ENCODE measurements around the gene EHBP1L1. TPM values are rescaled to one million over a fixed set of nuclear protein-coding genes. Genes with fewer than 3 reads are reported as not detected.

EHBP1L1 gene
- polyA plus RNA-seq, 1 donor from 2014 or later, result 18.3 TPM

DNA sequence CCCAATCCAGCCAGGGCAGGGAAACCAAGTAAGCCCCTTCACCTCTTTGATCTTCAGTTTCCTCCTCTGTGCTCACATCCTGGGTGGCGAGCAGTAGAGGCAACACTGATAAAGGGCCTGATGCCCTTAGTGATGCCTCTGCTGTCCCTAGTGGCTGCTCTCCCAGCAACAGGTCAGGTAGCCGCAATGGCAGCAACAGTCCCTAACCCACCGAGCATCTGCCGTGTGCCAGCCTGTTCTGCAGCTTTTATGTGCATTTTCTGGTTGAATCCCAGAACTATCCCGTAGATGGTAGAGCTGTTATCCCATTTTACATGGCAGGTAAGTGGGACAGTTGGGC, 45.7 kb upstream of the EHBP1L1 start:
- Histone ChIP-seq H3K79me2 (replicated peaks; ENCODE audit: insufficient read depth, low read length) (peaks cover 8% of the 10 kb centered on the region), H3K4me3 (ENCODE audit: low read length) (no peak overlapping the region), H3K27ac (ENCODE audit: low read length) (no peak overlapping the region), H3K27me3 (ENCODE audit: insufficient read depth, low read depth, low read length) (no peaks in the 10 kb centered on the region), H4K20me1 (ENCODE audit: insufficient read depth) (no peaks in the 10 kb centered on the region), H3K4me2 (ENCODE audit: low read length) (no peak overlapping the region), H2AFZ (ENCODE audit: low read depth, low read length) (no peak overlapping the region), H3F3A (ENCODE audit: insufficient read depth, low read length, poor library complexity, severe bottlenecking) (no peaks in the 10 kb centered on the region), H3K9me2 (ENCODE audit: insufficient read depth, low read length) (no peaks in the 10 kb centered on the region), H3K36me3 (ENCODE audit: insufficient read depth, low read length) (peaks cover 7% of the 10 kb centered on the region), H3K9me3 (ENCODE audit: low read length) (no peaks in the 10 kb centered on the region), H3K9ac (ENCODE audit: low read length) (no peak overlapping the region)
- TF ChIP-seq, protein P1, sequence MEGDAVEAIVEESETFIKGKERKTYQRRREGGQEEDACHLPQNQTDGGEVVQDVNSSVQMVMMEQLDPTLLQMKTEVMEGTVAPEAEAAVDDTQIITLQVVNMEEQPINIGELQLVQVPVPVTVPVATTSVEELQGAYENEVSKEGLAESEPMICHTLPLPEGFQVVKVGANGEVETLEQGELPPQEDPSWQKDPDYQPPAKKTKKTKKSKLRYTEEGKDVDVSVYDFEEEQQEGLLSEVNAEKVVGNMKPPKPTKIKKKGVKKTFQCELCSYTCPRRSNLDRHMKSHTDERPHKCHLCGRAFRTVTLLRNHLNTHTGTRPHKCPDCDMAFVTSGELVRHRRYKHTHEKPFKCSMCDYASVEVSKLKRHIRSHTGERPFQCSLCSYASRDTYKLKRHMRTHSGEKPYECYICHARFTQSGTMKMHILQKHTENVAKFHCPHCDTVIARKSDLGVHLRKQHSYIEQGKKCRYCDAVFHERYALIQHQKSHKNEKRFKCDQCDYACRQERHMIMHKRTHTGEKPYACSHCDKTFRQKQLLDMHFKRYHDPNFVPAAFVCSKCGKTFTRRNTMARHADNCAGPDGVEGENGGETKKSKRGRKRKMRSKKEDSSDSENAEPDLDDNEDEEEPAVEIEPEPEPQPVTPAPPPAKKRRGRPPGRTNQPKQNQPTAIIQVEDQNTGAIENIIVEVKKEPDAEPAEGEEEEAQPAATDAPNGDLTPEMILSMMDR (IDR thresholded peaks at IDR 0.05; ENCODE audit: poor library complexity, severe bottlenecking), result no peak
- TF ChIP-seq MXI1 (conservative IDR thresholded peaks at IDR 0.05; ENCODE audit: poor library complexity, severe bottlenecking) (no peak), TAF1 (IDR thresholded peaks at IDR 0.05; ENCODE audit: low read depth) (no peak), POLR2AphosphoS5 (IDR thresholded peaks at IDR 0.05) (no peak), EP300 (conservative IDR thresholded peaks at IDR 0.05; ENCODE audit: poor library complexity, severe bottlenecking) (no peak), RAD21 (conservative IDR thresholded peaks at IDR 0.05) (no peak), EZH2 (IDR thresholded peaks at IDR 0.05; ENCODE audit: borderline replicate concordance, insufficient read depth, low read length, poor library complexity, severe bottlenecking) (no peak), SMC3 (conservative IDR thresholded peaks at IDR 0.05; ENCODE audit: poor library complexity) (no peak)
- TF ChIP-seq, protein P2, sequence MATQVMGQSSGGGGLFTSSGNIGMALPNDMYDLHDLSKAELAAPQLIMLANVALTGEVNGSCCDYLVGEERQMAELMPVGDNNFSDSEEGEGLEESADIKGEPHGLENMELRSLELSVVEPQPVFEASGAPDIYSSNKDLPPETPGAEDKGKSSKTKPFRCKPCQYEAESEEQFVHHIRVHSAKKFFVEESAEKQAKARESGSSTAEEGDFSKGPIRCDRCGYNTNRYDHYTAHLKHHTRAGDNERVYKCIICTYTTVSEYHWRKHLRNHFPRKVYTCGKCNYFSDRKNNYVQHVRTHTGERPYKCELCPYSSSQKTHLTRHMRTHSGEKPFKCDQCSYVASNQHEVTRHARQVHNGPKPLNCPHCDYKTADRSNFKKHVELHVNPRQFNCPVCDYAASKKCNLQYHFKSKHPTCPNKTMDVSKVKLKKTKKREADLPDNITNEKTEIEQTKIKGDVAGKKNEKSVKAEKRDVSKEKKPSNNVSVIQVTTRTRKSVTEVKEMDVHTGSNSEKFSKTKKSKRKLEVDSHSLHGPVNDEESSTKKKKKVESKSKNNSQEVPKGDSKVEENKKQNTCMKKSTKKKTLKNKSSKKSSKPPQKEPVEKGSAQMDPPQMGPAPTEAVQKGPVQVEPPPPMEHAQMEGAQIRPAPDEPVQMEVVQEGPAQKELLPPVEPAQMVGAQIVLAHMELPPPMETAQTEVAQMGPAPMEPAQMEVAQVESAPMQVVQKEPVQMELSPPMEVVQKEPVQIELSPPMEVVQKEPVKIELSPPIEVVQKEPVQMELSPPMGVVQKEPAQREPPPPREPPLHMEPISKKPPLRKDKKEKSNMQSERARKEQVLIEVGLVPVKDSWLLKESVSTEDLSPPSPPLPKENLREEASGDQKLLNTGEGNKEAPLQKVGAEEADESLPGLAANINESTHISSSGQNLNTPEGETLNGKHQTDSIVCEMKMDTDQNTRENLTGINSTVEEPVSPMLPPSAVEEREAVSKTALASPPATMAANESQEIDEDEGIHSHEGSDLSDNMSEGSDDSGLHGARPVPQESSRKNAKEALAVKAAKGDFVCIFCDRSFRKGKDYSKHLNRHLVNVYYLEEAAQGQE (IDR thresholded peaks at IDR 0.05; ENCODE audit: borderline replicate concordance), result no peak

DNA sequence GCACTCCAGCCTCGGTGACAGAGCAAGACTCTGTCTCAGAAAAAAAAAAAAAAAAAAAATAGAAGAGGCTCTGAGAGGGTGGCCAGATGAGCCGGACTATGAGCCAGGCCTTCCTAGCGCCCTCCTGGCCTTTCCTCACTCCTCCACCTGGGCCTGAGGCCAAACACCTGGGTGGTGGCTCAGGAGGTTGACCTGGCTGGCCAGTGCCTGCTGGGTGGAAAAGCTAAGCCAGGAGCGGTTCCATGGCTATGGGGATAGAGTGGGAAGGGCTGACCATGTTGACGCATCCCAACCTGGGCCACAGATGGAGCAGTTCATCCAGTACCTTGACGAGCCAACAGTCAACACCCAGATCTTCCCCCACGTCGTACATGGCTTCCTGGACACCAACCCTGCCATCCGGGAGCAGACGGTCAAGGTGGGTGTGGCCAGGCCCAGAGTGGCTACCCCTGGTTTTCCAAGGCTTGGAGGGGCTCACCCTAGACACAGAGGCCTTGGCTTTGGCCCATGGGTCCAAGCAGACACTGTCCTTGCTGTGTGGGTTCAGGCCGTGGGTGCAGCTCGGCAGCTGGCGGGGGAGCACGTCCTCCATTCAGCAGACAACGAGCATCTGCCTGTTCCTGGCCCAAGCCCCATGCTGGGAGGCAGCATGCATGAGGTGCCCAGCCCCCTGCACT, 43.3 kb upstream of the EHBP1L1 start:
- H3K9me2 ChIP-seq (ENCODE audit: insufficient read depth, low read length), result no peaks in the 10 kb centered on the region
- H4K20me1 ChIP-seq (ENCODE audit: insufficient read depth), result no peaks in the 10 kb centered on the region
- TF ChIP-seq POLR2AphosphoS5 (IDR thresholded peaks at IDR 0.05) (no peak), EZH2 (IDR thresholded peaks at IDR 0.05; ENCODE audit: borderline replicate concordance, insufficient read depth, low read length, poor library complexity, severe bottlenecking) (no peak), EP300 (conservative IDR thresholded peaks at IDR 0.05; ENCODE audit: poor library complexity, severe bottlenecking) (no peak), MXI1 (conservative IDR thresholded peaks at IDR 0.05; ENCODE audit: poor library complexity, severe bottlenecking) (no peak), TAF1 (IDR thresholded peaks at IDR 0.05; ENCODE audit: low read depth) (no peak), SMC3 (conservative IDR thresholded peaks at IDR 0.05; ENCODE audit: poor library complexity) (no peak), RAD21 (conservative IDR thresholded peaks at IDR 0.05) (no peak)
- TF ChIP-seq, protein P2 (IDR thresholded peaks at IDR 0.05; ENCODE audit: borderline replicate concordance), result no peak
- TF ChIP-seq, protein P1 (IDR thresholded peaks at IDR 0.05; ENCODE audit: poor library complexity, severe bottlenecking), result no peak
- H3K27me3 ChIP-seq (ENCODE audit: insufficient read depth, low read depth, low read length), result peaks cover 2% of the 10 kb centered on the region
- no peaks in the 10 kb centered on the region for H3K9me3 ChIP-seq (ENCODE audit: low read length)
- no peak overlapping the region for H3K27ac ChIP-seq (ENCODE audit: low read length)
- H3K36me3 ChIP-seq (ENCODE audit: insufficient read depth, low read length), result no peaks in the 10 kb centered on the region
- no peaks in the 10 kb centered on the region for H3K79me2 ChIP-seq (replicated peaks; ENCODE audit: insufficient read depth, low read length)
- H3K4me3 ChIP-seq (ENCODE audit: low read length), result no peak overlapping the region
- H3K4me2 ChIP-seq (ENCODE audit: low read length), result no peak overlapping the region
- no peak overlapping the region for H2AFZ ChIP-seq (ENCODE audit: low read depth, low read length)
- H3F3A ChIP-seq (ENCODE audit: insufficient read depth, low read length, poor library complexity, severe bottlenecking), result no peaks in the 10 kb centered on the region
- no peak overlapping the region for H3K9ac ChIP-seq (ENCODE audit: low read length)

Data from neural cell (in vitro differentiated cells).